ENCODE measurements around the gene TNFAIP2. TPM values are rescaled to one million over a fixed set of nuclear protein-coding genes. Genes with fewer than 3 reads are reported as not detected.

TNFAIP2 gene
- total RNA-seq, 1 donor from 2014 or later, result 5.3 TPM

GRCh38 chr14:103123634-103124500 is 606 bp downstream of the TNFAIP2 start:
- TF ChIP-seq, protein P1, sequence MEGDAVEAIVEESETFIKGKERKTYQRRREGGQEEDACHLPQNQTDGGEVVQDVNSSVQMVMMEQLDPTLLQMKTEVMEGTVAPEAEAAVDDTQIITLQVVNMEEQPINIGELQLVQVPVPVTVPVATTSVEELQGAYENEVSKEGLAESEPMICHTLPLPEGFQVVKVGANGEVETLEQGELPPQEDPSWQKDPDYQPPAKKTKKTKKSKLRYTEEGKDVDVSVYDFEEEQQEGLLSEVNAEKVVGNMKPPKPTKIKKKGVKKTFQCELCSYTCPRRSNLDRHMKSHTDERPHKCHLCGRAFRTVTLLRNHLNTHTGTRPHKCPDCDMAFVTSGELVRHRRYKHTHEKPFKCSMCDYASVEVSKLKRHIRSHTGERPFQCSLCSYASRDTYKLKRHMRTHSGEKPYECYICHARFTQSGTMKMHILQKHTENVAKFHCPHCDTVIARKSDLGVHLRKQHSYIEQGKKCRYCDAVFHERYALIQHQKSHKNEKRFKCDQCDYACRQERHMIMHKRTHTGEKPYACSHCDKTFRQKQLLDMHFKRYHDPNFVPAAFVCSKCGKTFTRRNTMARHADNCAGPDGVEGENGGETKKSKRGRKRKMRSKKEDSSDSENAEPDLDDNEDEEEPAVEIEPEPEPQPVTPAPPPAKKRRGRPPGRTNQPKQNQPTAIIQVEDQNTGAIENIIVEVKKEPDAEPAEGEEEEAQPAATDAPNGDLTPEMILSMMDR (IDR thresholded peaks at IDR 0.05; ENCODE audit: insufficient read depth, low read length, severe bottlenecking), result peak; percentile 33
- FAIRE-seq, result no peak
- Histone ChIP-seq H3K4me3 (ENCODE audit: low read depth, low read length) (peak overlapping the region; percentile 28), H3K27me3 (ENCODE audit: control insufficient read depth, insufficient read depth, low read length) (peaks cover 13% of the 10 kb centered on the region), H3K36me3 (ENCODE audit: control insufficient read depth, insufficient read depth, low read length) (no peaks in the 10 kb centered on the region)
- DNase-seq (ENCODE audit: low read depth), result no peak

- DNase-seq (ENCODE audit: low read depth) (no peak), FAIRE-seq (no peak)
- TF ChIP-seq, protein P1 (IDR thresholded peaks at IDR 0.05; ENCODE audit: insufficient read depth, low read length, severe bottlenecking), result no peak
- Histone ChIP-seq H3K4me3 (ENCODE audit: low read depth, low read length) (no peak overlapping the region), H3K27me3 (ENCODE audit: control insufficient read depth, insufficient read depth, low read length) (peaks cover 13% of the 10 kb centered on the region), H3K36me3 (ENCODE audit: control insufficient read depth, insufficient read depth, low read length) (no peaks in the 10 kb centered on the region)
Measured at GRCh38 chr14:103124501-103125001, 1.3 kb downstream of the TNFAIP2 start.

DNA sequence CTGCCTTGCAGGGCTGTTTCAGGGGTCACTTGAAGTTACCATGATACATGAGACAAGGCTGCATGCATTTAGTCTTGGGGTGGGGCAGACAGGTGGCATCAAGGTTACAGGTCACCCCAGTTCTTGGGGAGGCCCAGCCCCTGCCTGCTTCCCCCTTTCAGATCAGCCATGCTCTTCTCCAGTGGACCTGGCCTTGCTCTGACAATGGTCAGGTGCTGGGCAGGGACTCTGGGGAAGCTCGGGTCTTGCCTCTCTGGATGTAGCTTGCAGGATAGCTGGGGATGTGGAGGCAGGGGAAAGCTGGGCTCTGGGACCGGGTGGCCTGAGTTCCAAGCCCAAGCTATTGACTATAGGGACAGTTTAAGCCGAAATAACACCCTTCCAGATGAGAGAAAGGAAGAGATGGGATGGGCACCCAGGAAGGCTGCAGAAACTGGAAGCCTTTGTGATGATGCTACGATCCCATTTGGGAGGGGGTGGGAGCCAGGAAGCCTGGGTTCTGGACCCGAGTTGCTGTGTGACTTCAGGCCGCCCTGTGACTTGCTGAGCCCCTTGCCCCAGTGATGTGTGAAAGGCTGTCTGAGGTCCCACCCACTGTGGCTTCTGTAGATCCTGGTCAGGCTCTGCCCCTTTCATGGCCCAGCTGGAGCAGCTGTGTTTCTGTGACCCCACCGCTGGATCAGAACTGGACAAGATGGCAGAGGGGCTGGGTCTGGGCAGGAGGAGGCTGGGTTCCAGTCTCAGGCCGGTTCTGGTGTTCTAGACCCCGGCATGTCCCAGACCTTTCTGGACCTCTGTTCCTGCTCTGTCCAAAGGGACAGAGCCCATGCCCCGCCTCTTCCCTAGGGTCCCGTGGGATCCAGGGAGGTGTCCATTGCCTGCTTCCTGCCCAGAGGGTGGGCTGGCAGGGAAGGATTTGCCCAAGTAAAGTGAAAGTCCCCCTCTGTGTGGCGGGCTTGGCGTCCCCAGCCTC is 2.1 kb downstream of the TNFAIP2 start:
- DNase-seq (ENCODE audit: low read depth) (no peak), FAIRE-seq (no peak)
- peaks cover 13% of the 10 kb centered on the region for H3K27me3 ChIP-seq (ENCODE audit: control insufficient read depth, insufficient read depth, low read length)
- TF ChIP-seq, protein P1 (IDR thresholded peaks at IDR 0.05; ENCODE audit: insufficient read depth, low read length, severe bottlenecking), result no peak
- H3K36me3 ChIP-seq (ENCODE audit: control insufficient read depth, insufficient read depth, low read length), result no peaks in the 10 kb centered on the region
- H3K4me3 ChIP-seq (ENCODE audit: low read depth, low read length), result no peak overlapping the region

DNA sequence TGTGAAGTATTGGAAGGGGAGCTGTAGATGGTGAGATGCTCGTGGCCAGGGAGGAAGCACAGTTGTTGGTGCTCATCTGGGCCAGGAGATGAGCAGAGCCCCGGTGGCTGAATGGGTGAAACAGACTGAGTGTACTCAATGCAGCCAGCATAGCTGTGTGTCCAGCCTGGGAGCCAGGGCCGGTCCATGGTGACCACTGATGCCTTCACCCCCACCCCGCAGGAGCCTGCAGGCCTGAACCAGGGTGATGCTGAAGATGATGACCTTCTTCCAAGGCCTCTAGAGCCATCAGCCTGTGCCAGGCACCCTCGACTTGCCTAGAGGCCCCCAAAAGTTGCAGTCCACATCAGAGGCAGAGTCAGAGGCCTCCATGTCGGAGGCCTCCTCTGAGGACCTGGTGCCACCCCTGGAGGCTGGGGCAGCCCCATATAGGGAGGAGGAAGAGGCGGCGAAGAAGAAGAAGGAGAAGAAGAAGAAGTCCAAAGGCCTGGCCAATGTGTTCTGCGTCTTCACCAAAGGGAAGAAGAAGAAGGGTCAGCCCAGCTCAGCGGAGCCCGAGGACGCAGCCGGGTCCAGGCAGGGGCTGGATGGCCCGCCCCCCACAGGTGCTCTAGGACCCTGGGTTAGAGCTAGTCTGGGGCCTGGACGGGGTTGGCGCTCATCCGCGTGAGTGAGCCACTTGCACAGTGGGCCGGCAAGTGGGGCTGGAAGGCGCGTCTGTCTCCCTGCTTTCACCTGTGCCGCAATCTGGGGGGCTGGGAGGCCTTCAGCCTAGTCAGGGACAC is 3.0 kb downstream of the TNFAIP2 start:
- FAIRE-seq (peak; percentile 47), DNase-seq (ENCODE audit: low read depth) (no peak)
- Histone ChIP-seq H3K27me3 (ENCODE audit: control insufficient read depth, insufficient read depth, low read length) (peaks cover 13% of the 10 kb centered on the region), H3K36me3 (ENCODE audit: control insufficient read depth, insufficient read depth, low read length) (no peaks in the 10 kb centered on the region), H3K4me3 (ENCODE audit: low read depth, low read length) (peak overlapping the region; percentile 11)
- TF ChIP-seq, protein P1 (IDR thresholded peaks at IDR 0.05; ENCODE audit: insufficient read depth, low read length, severe bottlenecking), result no peak

GRCh38 chr14:103126873-103127304 is 3.6 kb downstream of the TNFAIP2 start:
- TF ChIP-seq, protein P1 (IDR thresholded peaks at IDR 0.05; ENCODE audit: insufficient read depth, low read length, severe bottlenecking), result peak; percentile 41
- Histone ChIP-seq H3K27me3 (ENCODE audit: control insufficient read depth, insufficient read depth, low read length) (peaks cover 13% of the 10 kb centered on the region), H3K4me3 (ENCODE audit: low read depth, low read length) (peak overlapping the region; percentile 11), H3K36me3 (ENCODE audit: control insufficient read depth, insufficient read depth, low read length) (no peaks in the 10 kb centered on the region)
- DNase-seq (ENCODE audit: low read depth) (peak; percentile 54), FAIRE-seq (no peak)

All from bronchial epithelial cell (primary cell).